GM19452 (cell line): Measurements from ENCODE around the gene PAQR6.

Experiments
- ATAC-seq: cut with Tn5 transposase; IDR thresholded peaks from one replicate; pipeline ENCODE4 v1.9.1; 2021; ENCODE audit not compliant: unreplicated experiment

Gene PAQR6

GRCh38 chr1:156266051-156266450 is 18.2 kb upstream of the PAQR6 start:
- no peak for ATAC-seq

- no peak for ATAC-seq
Measured at GRCh38 chr1:156263288-156263655, 15.4 kb upstream of the PAQR6 start.

DNA sequence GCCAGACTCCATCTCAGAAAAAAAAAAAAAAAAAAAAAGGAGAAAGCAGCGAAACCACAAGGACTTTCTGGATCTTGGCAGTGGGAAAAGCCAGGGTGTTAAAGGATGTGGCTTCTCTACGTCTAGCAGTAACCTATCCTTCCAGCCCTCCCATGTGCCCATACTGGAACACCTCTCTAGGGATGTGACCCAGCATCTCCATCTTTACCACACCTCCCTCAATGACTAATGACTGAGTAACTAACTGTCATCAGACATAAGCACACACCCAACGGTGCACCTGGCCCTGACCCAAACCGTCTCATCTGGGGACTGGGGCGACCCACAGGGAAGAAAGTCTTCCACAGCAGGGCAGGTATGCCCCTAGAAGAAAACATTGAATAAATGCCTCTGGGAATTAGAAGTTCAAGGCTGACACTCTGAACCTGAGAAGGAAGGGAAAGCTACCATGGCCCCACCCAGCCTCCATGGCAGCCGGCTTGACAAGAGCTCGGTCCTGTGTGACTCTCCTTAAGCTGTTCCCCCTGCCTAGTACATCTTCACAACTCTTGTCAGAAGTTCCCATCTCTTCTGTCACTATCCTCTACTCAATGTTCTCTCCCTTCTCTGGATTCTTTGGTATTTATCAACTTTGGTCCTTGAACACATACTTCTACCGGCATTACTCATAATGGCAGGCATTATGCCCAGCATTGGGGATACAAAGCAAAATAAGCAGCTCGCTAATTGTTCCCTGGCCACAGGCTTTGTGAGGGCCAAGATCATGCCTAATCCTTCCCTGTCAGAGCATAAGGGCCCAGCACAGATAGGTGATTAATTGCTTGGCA is 14.8 kb upstream of the PAQR6 start:
- ATAC-seq: no peak

- no peak for ATAC-seq
Measured at GRCh38 chr1:156260896-156261295, 13.0 kb upstream of the PAQR6 start.

DNA sequence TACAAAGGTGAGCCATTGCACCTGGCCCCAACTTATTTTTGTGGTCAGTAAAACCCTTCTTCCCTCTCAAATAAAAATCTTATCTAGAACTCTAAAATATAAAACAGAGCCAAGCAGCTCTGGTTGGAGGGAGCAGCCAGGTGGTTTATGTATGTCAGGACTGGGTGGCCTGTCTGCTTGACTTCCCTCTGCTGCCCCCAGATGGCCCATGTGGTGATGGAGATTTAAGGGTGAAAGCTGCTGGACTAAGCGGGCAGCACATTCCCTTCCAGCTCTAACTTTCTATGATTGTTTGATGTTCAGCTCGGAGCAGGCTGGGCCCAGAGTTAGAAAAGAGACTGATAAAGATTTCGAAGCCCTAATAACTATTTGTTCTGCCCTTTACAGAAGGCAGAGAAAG is 11.9 kb upstream of the PAQR6 start:
- no peak for ATAC-seq

GRCh38 chr1:156258859-156259258 is 11.0 kb upstream of the PAQR6 start:
- no peak for ATAC-seq

GRCh38 chr1:156257711-156258110 is 9.9 kb upstream of the PAQR6 start:
- no peak for ATAC-seq

GRCh38 chr1:156253634-156254033 is 5.8 kb upstream of the PAQR6 start:
- no peak for ATAC-seq

DNA sequence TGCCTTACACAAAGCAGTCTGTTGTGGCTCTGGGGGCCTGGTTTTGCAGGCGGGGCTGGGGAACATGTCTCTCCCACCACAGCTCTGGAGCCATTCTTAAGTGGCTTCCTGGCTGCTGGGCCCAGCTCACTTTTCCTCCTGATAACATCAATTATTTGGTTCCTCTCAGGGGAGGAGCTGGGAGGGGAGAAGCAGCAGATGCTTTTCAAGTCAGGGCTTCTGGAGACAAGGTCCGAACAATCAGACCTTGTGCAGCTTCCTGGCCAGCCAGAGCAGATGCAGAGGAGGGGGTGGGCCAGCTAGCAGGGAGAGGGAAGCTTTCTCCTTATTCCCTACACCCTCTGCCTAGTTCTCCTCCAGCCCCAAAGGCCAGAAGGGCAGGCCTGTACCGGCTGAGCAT is 3.7 kb upstream of the PAQR6 start:
- ATAC-seq: no peak

- ATAC-seq: no peak
Measured at GRCh38 chr1:156249593-156249992, 1.7 kb upstream of the PAQR6 start.

DNA sequence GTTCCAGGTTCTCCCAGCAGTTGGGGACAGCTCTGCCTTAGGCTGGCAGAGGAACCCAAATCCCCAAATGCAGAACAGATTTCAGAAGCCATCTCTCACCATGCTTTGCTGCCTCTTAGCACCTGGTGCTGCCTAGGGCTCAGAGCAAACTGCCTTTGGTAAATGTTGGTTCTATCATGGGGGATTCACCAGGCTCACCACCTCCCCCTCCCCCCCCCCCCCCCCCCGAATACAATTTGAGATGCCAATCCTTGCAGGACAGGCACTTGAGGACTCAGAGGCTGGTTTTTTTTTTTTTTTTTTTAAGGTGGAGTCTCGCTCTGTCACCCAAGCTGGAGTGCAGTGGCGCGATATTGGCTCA is 447 bp upstream of the PAQR6 start:
- no peak for ATAC-seq

GRCh38 chr1:156246781-156247459 is 936 bp downstream of the PAQR6 start:
- ATAC-seq: no peak

DNA sequence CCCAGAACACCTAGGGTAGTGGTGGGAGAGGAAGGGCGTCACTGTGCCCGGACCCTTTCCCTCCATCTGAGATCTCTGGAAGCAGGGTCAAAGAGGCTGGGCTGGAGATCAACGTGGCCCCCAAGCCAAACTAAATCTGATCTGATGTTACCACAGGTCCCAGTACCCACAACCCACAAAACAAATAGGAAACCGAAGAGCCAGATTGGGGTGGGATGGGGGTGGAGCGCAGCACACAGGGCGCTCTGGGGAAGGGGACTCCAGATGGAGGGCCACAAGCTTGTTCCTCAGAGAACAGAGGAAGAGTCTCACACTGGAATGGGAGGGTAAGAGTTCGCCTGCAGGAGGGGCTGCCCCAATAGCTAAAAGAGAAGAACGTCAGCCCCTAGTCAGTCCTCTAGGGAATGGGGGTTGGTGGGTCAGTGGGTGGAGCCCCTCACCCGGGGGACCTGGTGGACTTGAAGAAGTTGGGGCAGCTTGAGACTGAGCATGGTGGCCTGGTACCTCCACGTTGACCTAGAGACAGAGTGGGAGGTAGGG is 1.5 kb downstream of the PAQR6 start:
- no peak for ATAC-seq

- no peak for ATAC-seq
Measured at GRCh38 chr1:156245451-156246232, 2.2 kb downstream of the PAQR6 start.

DNA sequence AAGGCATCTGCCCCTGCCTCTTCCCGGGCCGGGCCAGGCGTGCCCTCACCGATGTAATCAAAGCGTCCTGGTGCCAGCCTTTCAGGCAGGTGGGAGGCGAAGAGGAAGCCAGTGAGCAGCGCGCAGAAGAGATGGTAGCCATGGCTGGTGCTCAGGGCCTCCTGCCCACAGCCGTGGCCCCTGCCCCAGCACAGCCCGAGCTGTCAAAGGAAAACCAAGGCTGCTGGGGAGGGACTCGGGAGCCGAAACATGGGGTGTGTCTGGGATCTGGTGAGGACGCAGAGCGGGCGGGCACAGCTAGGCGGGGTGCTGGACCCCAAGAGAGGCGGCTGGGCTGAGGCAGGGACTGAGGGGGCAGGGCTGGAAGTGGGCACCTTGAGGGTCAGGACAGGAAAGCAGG is 3.1 kb downstream of the PAQR6 start:
- ATAC-seq: no peak

GRCh38 chr1:156244126-156244525 is 3.7 kb downstream of the PAQR6 start:
- no peak for ATAC-seq

GRCh38 chr1:156242738-156243137 is 5.1 kb downstream of the PAQR6 start:
- ATAC-seq: no peak

- ATAC-seq: no peak
Measured at GRCh38 chr1:156241926-156242325, 5.9 kb downstream of the PAQR6 start, which contains the start of gene BGLAP. BGLAP (plus strand) TSS chr1:156242184; CDS start chr1:156242232, 48 bp downstream.

GRCh38 chr1:156241311-156241811 is 6.5 kb downstream of the PAQR6 start:
- ATAC-seq: no peak

DNA sequence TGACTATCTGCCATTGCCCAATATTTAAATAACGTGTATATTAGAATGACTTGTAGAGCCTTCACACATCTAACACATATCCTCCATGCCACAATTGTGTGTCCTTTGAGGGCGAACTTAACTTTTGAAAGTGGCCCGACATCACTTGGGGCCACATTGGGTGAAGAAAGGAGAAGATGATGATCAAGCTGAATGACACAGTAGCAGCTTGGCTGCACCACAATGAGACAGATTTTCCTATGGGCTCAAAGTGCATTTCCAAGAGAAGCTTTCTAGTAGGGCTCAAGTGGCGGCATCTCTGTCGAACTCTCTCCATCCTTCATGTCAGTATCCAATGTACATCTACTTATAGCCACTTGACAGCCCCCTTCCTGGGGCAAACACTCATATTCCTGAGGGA is 9.6 kb downstream of the PAQR6 start:
- ATAC-seq: no peak

DNA sequence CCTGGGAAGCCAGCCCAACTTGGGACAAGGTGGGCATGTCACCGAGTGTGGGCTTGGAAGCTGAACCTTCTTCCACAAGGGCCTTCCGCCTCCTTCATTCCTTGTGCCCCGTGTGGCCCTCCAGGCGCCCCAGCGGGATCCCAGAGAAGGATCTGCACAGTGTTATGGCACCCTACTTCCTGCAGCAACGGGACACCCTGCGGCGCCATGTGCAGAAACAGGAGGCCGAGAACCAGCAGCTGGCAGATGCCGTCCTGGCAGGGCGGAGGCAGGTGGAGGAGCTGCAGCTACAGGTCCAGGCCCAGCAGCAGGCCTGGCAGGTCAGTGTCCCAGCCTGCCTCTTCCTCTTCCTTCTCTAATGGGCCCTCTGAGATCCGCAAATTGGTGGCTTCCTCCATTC is 11.7 kb downstream of the PAQR6 start:
- ATAC-seq: no peak
